HEK293T (cell line): ENCODE data around the gene MMAA.

ENCODE experiments used
- ARNT ChIP-seq: fragments of 450-650 bp; IDR thresholded peaks from 2 replicates; pipeline ENCODE4 v1.6.1; 2017; ENCODE audit warnings: mild to moderate bottlenecking
- FOXM1 ChIP-seq: fragments of 450-650 bp; IDR thresholded peaks from 2 replicates; pipeline ENCODE4 v1.6.1; 2017; ENCODE audit warnings: mild to moderate bottlenecking, borderline replicate concordance
- NFRKB ChIP-seq: fragments of 450-650 bp; IDR thresholded peaks from 2 replicates; pipeline ENCODE4 v1.6.1; 2016; ENCODE audit warnings: mild to moderate bottlenecking, moderate library complexity
- PKNOX1 ChIP-seq: fragments of 450-650 bp; IDR thresholded peaks from 2 replicates; pipeline ENCODE4 v1.6.1; 2016
- SP1 ChIP-seq: fragments of 450-650 bp; IDR thresholded peaks from 2 replicates; pipeline ENCODE4 v1.6.1; 2017
- SUZ12 ChIP-seq: fragments of 450-650 bp; IDR thresholded peaks from 2 replicates; pipeline ENCODE4 v1.6.1; 2016; ENCODE audit warnings: mild to moderate bottlenecking
- TARDBP ChIP-seq: fragments of 450-650 bp; IDR thresholded peaks from 2 replicates; pipeline ENCODE4 v1.6.1; 2016

- TF ChIP-seq NFRKB (no peak), SP1 (no peak), TARDBP (no peak), PKNOX1 (no peak), ARNT (no peak), FOXM1 (no peak), SUZ12 (no peak)
Observed at GRCh38 chr4:145619639-145619996, 433 bp downstream of the MMAA start.
